Endothelial cell of umbilical vein (primary cell): ENCODE data around the gene ARHGAP28. TPM values are rescaled to one million over a fixed set of nuclear protein-coding genes. Genes with fewer than 3 reads are reported as not detected.

Experiments used
- BruUV-seq: library from RNA; stranded (reverse); fragments of 400-500 nt; replicated peaks from 2 replicates; lab custom pipeline; 2021; lab: Mats Ljungman, UMichigan
- CTCF ChIA-PET: fragments of 300-600, 350-600 bp; sonication (Branson Sonifier 250); formaldehyde crosslinking; loops from one replicate; lab custom pipeline; 2021; ENCODE audit warnings: antibody characterized with exemption, inconsistent platforms; lab: Charles Lee
- POLR2A ChIA-PET: fragments of 300-600, 350-600 bp; sonication (Branson Sonifier 250); formaldehyde crosslinking; loops from one replicate; lab custom pipeline; 2021; ENCODE audit warnings: antibody characterized with exemption, inconsistent platforms; lab: Charles Lee
- DNase-seq: peaks from one replicate; pipeline ENCODE4 v3.0.0-alpha.2; 2011; ENCODE audit warnings: low read depth, low spot score
- FAIRE-seq: peaks from 2 replicates; lab custom pipeline; 2011; peaks lifted over from hg19 to GRCh38; lab: Jason Lieb, UNC
- H2AFZ ChIP-seq: 2 replicates; pipeline ENCODE4 v1.6.0; 2012; ENCODE audit warnings: low read depth, low read length, control low read depth, inconsistent platforms
- H3K27ac ChIP-seq: 2 replicates; pipeline ENCODE4 v1.5.1; 2011; ENCODE audit warnings: low read depth, mild to moderate bottlenecking, control low read depth, low read length, moderate library complexity; ENCODE audit not compliant: insufficient read depth
- H3K27me3 ChIP-seq, 2 experiments: 2 replicates each; pipeline versions ENCODE4 v1.6.0 to v1.6.1; 2011; ENCODE audit warnings: low read length in 2 of 2, mixed read lengths in 1 of 2; ENCODE audit not compliant: control insufficient read depth in 2 of 2, insufficient read depth in 2 of 2
- H3K36me3 ChIP-seq, 2 experiments: 2 replicates in 1 of 2; 3 replicates in 1 of 2; pipeline ENCODE4 v1.5.1; 2011; ENCODE audit warnings: low read length in 2 of 2, mild to moderate bottlenecking in 1 of 2, moderate library complexity in 1 of 2; ENCODE audit not compliant: control insufficient read depth in 2 of 2, insufficient read depth in 2 of 2; ENCODE audit errors: extremely low read depth in 1 of 2
- H3K4me1 ChIP-seq: 3 replicates; pipeline ENCODE4 v1.5.1; 2011; ENCODE audit warnings: mild to moderate bottlenecking, low read length; ENCODE audit not compliant: control insufficient read depth, insufficient read depth; ENCODE audit errors: extremely low read depth
- H3K4me2 ChIP-seq: 2 replicates; pipeline ENCODE4 v1.6.1; 2011; ENCODE audit warnings: low read length, control low read depth, mixed read lengths; ENCODE audit not compliant: insufficient read depth
- H3K4me3 ChIP-seq, 3 experiments: fragments of 200-600 bp in 1 of 3; sonication (generic), shearing (Covaris generic) in 1 of 3; replicated peaks in 1 of 3; 2 replicates each; pipeline ENCODE4 v1.5.1; 2011 to 2016; ENCODE audit warnings: control low read depth in 3 of 3, low read length in 3 of 3, mild to moderate bottlenecking in 2 of 3, inconsistent platforms in 1 of 3, low read depth in 1 of 3, moderate library complexity in 1 of 3; ENCODE audit not compliant: insufficient read depth in 1 of 3
- H3K79me2 ChIP-seq: 2 replicates; pipeline ENCODE4 v1.6.0; 2012; ENCODE audit warnings: low read length, inconsistent platforms; ENCODE audit not compliant: control insufficient read depth, insufficient read depth
- H3K9ac ChIP-seq: replicated peaks from 2 replicates; pipeline ENCODE3; 2011; ENCODE audit warnings: low read length, control low read depth; ENCODE audit not compliant: insufficient read depth; ENCODE audit errors: extremely low read depth
- H3K9me1 ChIP-seq: replicated peaks from 3 replicates; pipeline ENCODE4 v1.6.0; 2011; ENCODE audit warnings: mild to moderate bottlenecking, low read length; ENCODE audit not compliant: control insufficient read depth, insufficient read depth; ENCODE audit errors: extremely low read depth
- H3K9me3 ChIP-seq: replicated peaks from 2 replicates; pipeline ENCODE4 v1.5.1; 2012; ENCODE audit warnings: low read length, inconsistent platforms; ENCODE audit not compliant: control insufficient read depth, insufficient read depth
- H4K20me1 ChIP-seq: replicated peaks from 2 replicates; pipeline ENCODE3; 2011; ENCODE audit warnings: mild to moderate bottlenecking, low read length; ENCODE audit not compliant: control insufficient read depth, insufficient read depth; ENCODE audit errors: extremely low read depth
- CTCF ChIP-seq, 2 donors: IDR thresholded peaks; 1 replicate in 1 of 2; 2 replicates in 1 of 2; pipeline ENCODE4 v1.5.1; 2011; ENCODE audit warnings: low read length in 2 of 2, mild to moderate bottlenecking in 2 of 2, moderate library complexity in 2 of 2, control low read depth in 1 of 2, inconsistent platforms in 1 of 2, low read depth in 1 of 2; ENCODE audit not compliant: insufficient read depth in 1 of 2; ENCODE audit errors: extremely low read depth in 1 of 2
- EZH2 ChIP-seq: IDR thresholded peaks from 2 replicates; pipeline ENCODE4 v1.6.1; 2012; ENCODE audit warnings: borderline replicate concordance, low read depth, mild to moderate bottlenecking, moderate library complexity, low read length, inconsistent platforms; ENCODE audit not compliant: severe bottlenecking
- FOS ChIP-seq: IDR thresholded peaks from 2 replicates; pipeline ENCODE4 v1.6.1; 2011; ENCODE audit warnings: mild to moderate bottlenecking, low read length, moderate library complexity, borderline replicate concordance; ENCODE audit not compliant: insufficient read depth
- GATA2 ChIP-seq: IDR thresholded peaks from 2 replicates; pipeline ENCODE4 v1.7.0; 2011; ENCODE audit warnings: low read depth, mild to moderate bottlenecking, moderate library complexity, mixed read lengths, low read length; ENCODE audit not compliant: insufficient read length, insufficient read depth
- JUN ChIP-seq: IDR thresholded peaks from 2 replicates; pipeline ENCODE4 v1.6.1; 2011; ENCODE audit warnings: borderline replicate concordance, low read depth; ENCODE audit not compliant: insufficient read length, insufficient read depth
- MYC ChIP-seq: IDR thresholded peaks from one replicate; pipeline ENCODE4 v1.6.1; 2011; ENCODE audit warnings: mild to moderate bottlenecking, low read depth, low read length
- POLR2A ChIP-seq: IDR thresholded peaks from 2 replicates; pipeline ENCODE4 v1.6.1; 2012; ENCODE audit warnings: low read depth, mild to moderate bottlenecking, control low read depth, low read length
- POLR2AphosphoS5 ChIP-seq: IDR thresholded peaks from 2 replicates; pipeline ENCODE4 v1.6.1; 2012; ENCODE audit warnings: low read depth, mild to moderate bottlenecking, control low read depth, low read length, moderate library complexity; ENCODE audit not compliant: insufficient read depth
- dilution Hi-C: fragments of 300-500 bp; cut with MboI; formaldehyde crosslinking; loops from one replicate; pipeline ENCODE4 v1.15.0; 2019; ENCODE audit warnings: low sequenced_read_pairs; ENCODE audit not compliant: extremely low pct_ligation_motif_present
- intact Hi-C: fragments of 100-400 bp; cut with micrococcal nuclease; formaldehyde crosslinking; loops from one replicate; pipeline ENCODE4 v1.10.0; 2022
- polyA plus RNA-seq, 4 experiments: library from polyadenylated mRNA; depleted of rRNA in 3 of 4; stranded (reverse) in 3 of 4; unstranded in 1 of 4; fragments of >200 nt; gene quantifications; 2 replicates each; pipeline versions ENCODE4 v1.2.1 to v1.2.3, GENCODE V29; 2011 to 2012; ENCODE audit warnings: missing spikeins in 1 of 4
- total RNA-seq: library from RNA; stranded (reverse); gene quantifications from 2 replicates; pipeline ENCODE4 v1.2.3, GENCODE V29; 2021
- TF ChIP-seq, protein P1 (sequence below): IDR thresholded peaks from 2 replicates; pipeline ENCODE4 v1.6.1; 2011; ENCODE audit not compliant: insufficient read depth, insufficient read length

Gene ARHGAP28
- total and polyA plus RNA-seq, 2 donors (not counting 3 experiments of a cell fraction or from before 2014, with no cell fraction given): 3.8 to 23.4 TPM

GRCh38 chr18:6776188-6776587 lies 46.7 kb downstream of the ARHGAP28 start:
- Histone ChIP-seq H3K9me3 (no peaks in the 10 kb centered on the region), H2AFZ (no peak overlapping the region), H3K9ac (no peak overlapping the region), H3K27ac (no peak overlapping the region), H3K4me2 (no peak overlapping the region), H3K36me3 (no peaks in the 10 kb centered on the region), H3K27me3 (peaks cover 12 to 14% of the 10 kb centered on the region in 2 experiments), H4K20me1 (no peaks in the 10 kb centered on the region), H3K4me1 (peaks cover 8% of the 10 kb centered on the region), H3K4me3 (no peak overlapping the region), H3K79me2 (no peaks in the 10 kb centered on the region), H3K9me1 (no peaks in the 10 kb centered on the region)
- FAIRE-seq: no peak
- BruUV-seq: no TSS peak
- TF ChIP-seq MYC (no peak), EZH2 (no peak), FOS (no peak), POLR2A (no peak), CTCF (IDR thresholded peaks at IDR 0.05; ENCODE audit: extremely low read depth in 1 of 2, insufficient read depth in 1 of 2, low read depth in 1 of 2, low read length in 2 of 2) (no peak), POLR2AphosphoS5 (no peak), GATA2 (no peak), JUN (no peak)
- TF ChIP-seq, protein P1, sequence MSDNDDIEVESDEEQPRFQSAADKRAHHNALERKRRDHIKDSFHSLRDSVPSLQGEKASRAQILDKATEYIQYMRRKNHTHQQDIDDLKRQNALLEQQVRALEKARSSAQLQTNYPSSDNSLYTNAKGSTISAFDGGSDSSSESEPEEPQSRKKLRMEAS: no peak
- DNase-seq: peak; percentile 36
- ChIA-PET CTCF (no interaction called here), POLR2A (no interaction called here)
- intact Hi-C loops (no loop called here), dilution Hi-C loops (no loop called here)
